ENCODE measurements around the gene FICD. TPM values are rescaled to one million over a fixed set of nuclear protein-coding genes. Genes with fewer than 3 reads are reported as not detected.

The FICD gene
- total and polyA plus RNA-seq, 2 of the 13 experiments (the other 11 are each of a cell fraction or from before 2014, with no cell fraction given), result 0.99 to 3.0 TPM

DNA sequence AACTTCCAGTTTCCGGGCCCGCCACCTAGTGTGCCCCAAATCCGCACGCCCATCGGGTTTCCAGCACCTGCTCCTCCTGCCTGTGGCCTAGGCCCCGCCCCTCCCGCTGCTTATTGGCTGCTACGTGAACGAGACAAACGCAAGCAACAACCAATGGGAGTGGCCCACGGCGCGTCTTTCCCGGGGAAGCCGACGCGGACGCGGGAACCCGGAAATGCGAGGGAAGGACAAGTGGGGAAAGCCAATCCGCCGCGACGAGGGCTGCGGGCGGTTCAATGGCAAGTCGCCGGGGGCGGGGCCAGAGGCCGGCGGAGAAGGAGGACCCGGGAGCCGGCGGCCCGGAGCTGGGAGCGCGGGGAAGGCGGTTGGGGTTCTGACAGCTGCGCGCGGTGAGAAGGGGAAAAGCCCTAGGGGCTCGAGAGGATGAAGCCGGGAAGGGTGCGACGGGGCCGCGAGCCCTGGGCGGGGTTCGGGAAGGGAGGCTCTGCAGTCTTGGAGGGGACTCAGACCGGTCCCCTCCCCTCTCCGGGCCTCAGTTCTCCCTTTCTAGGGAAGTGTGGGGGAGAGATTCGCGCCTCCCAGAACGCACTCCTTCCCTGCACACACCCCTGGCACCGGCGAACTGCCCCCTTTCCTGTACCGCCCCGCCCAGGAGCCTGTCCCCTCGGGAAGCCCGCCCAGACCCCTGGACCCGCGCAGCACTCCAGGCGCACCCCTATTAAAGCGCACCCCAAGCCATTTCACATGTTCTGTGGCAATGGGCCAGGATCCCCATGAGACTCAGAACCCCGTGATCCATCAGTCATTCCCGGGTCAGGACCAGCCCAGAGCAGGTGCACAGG, at the start of gene FICD (continued):
- TF ChIP-seq ARID3A (IDR thresholded peaks at IDR 0.05; ENCODE audit: low read depth, low read length) (no peak), MBNL3 (CRISPR knock-in tag; conservative IDR thresholded peaks at IDR 0.05) (no peak), ZNF816 (CRISPR knock-in tag; IDR thresholded peaks at IDR 0.05; ENCODE audit: borderline replicate concordance) (no peak), SALL2 (CRISPR knock-in tag; IDR thresholded peaks at IDR 0.05) (0 out of 2 replicates have a peak, but pooled peaks have one; percentile 53), PAX8 (CRISPR knock-in tag; IDR thresholded peaks at IDR 0.05; ENCODE audit: borderline replicate concordance) (no peak), GATAD1 (CRISPR knock-in tag; IDR thresholded peaks at IDR 0.05) (peak; percentile 85), GFI1 (CRISPR knock-in tag; IDR thresholded peaks at IDR 0.05; ENCODE audit: borderline replicate concordance) (no peak), HDAC2 (CRISPR knock-in tag; IDR thresholded peaks at IDR 0.05) (no peak), CREB1 (IDR thresholded peaks at IDR 0.05) (peak; percentile 91), CREB1 (CRISPR knock-in tag; IDR thresholded peaks at IDR 0.05) (peak; percentile 92), ZSCAN21 (CRISPR knock-in tag; IDR thresholded peaks at IDR 0.05; ENCODE audit: borderline replicate concordance) (no peak), MAFF (IDR thresholded peaks at IDR 0.05; ENCODE audit: low read depth, low read length) (no peak), SMARCE1 (IDR thresholded peaks at IDR 0.05; ENCODE audit: borderline replicate concordance) (no peak), NR1H2 (CRISPR knock-in tag; IDR thresholded peaks at IDR 0.05; ENCODE audit: borderline replicate concordance, low read depth) (no peak), HNRNPK (IDR thresholded peaks at IDR 0.05; ENCODE audit: low read depth, low read length, poor library complexity, severe bottlenecking) (no peak), PBX2 (CRISPR knock-in tag; IDR thresholded peaks at IDR 0.05) (peak; percentile 90), NKX3-1 (CRISPR knock-in tag; IDR thresholded peaks at IDR 0.05) (no peak), SALL1 (CRISPR knock-in tag; IDR thresholded peaks at IDR 0.05) (peak; percentile 51; the same call in 1 of the 2 replicates), GABPB1 (CRISPR knock-in tag; IDR thresholded peaks at IDR 0.05) (peak; percentile 95)
- TF ChIP-seq, protein P1, sequence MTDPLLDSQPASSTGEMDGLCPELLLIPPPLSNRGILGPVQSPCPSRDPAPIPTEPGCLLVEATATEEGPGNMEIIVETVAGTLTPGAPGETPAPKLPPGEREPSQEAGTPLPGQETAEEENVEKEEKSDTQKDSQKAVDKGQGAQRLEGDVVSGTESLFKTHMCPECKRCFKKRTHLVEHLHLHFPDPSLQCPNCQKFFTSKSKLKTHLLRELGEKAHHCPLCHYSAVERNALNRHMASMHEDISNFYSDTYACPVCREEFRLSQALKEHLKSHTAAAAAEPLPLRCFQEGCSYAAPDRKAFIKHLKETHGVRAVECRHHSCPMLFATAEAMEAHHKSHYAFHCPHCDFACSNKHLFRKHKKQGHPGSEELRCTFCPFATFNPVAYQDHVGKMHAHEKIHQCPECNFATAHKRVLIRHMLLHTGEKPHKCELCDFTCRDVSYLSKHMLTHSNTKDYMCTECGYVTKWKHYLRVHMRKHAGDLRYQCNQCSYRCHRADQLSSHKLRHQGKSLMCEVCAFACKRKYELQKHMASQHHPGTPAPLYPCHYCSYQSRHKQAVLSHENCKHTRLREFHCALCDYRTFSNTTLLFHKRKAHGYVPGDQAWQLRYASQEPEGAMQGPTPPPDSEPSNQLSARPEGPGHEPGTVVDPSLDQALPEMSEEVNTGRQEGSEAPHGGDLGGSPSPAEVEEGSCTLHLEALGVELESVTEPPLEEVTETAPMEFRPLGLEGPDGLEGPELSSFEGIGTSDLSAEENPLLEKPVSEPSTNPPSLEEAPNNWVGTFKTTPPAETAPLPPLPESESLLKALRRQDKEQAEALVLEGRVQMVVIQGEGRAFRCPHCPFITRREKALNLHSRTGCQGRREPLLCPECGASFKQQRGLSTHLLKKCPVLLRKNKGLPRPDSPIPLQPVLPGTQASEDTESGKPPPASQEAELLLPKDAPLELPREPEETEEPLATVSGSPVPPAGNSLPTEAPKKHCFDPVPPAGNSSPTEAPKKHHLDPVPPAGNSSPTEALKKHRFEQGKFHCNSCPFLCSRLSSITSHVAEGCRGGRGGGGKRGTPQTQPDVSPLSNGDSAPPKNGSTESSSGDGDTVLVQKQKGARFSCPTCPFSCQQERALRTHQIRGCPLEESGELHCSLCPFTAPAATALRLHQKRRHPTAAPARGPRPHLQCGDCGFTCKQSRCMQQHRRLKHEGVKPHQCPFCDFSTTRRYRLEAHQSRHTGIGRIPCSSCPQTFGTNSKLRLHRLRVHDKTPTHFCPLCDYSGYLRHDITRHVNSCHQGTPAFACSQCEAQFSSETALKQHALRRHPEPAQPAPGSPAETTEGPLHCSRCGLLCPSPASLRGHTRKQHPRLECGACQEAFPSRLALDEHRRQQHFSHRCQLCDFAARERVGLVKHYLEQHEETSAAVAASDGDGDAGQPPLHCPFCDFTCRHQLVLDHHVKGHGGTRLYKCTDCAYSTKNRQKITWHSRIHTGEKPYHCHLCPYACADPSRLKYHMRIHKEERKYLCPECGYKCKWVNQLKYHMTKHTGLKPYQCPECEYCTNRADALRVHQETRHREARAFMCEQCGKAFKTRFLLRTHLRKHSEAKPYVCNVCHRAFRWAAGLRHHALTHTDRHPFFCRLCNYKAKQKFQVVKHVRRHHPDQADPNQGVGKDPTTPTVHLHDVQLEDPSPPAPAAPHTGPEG (CRISPR knock-in tag; IDR thresholded peaks at IDR 0.05), result no peak
- TF ChIP-seq, protein P2, sequence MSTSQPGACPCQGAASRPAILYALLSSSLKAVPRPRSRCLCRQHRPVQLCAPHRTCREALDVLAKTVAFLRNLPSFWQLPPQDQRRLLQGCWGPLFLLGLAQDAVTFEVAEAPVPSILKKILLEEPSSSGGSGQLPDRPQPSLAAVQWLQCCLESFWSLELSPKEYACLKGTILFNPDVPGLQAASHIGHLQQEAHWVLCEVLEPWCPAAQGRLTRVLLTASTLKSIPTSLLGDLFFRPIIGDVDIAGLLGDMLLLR (CRISPR knock-in tag; IDR thresholded peaks at IDR 0.05), result no peak

Data from HepG2 (cell line).